ENCODE data around the gene LARP6.

DNA sequence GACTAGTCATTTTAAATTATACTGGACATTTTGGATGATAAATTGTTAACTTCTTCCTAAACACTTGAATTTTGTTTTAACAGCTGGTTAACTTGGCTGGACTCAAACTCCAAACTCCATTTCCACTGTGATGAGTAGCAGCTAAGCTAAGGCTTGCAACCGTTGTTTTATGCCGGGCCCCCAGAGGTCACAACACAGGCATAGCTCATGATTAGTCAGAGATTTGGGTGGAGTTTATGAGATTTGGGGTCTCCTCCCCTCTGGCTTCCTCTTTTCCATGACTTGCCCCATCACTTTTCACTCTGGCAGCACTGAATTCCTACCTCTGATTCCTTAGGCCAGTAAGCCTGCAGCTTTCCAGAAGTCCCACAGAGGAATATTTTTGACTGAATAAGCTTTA is 25.4 kb upstream of the LARP6 start:
- TF ChIP-seq, protein P1, sequence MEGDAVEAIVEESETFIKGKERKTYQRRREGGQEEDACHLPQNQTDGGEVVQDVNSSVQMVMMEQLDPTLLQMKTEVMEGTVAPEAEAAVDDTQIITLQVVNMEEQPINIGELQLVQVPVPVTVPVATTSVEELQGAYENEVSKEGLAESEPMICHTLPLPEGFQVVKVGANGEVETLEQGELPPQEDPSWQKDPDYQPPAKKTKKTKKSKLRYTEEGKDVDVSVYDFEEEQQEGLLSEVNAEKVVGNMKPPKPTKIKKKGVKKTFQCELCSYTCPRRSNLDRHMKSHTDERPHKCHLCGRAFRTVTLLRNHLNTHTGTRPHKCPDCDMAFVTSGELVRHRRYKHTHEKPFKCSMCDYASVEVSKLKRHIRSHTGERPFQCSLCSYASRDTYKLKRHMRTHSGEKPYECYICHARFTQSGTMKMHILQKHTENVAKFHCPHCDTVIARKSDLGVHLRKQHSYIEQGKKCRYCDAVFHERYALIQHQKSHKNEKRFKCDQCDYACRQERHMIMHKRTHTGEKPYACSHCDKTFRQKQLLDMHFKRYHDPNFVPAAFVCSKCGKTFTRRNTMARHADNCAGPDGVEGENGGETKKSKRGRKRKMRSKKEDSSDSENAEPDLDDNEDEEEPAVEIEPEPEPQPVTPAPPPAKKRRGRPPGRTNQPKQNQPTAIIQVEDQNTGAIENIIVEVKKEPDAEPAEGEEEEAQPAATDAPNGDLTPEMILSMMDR (conservative IDR thresholded peaks at IDR 0.05 in 1 of 2, IDR thresholded peaks at IDR 0.05 in 1 of 2; ENCODE audit: extremely low read depth in 1 of 2, insufficient read depth in 1 of 2, low read depth in 1 of 2, low read length in 2 of 2): no peak
- no peak for TF ChIP-seq EZH2 (IDR thresholded peaks at IDR 0.05; ENCODE audit: borderline replicate concordance, low read length)

Data from mammary epithelial cell (primary cell).